Measurements from ENCODE around the gene TRPV4.

GRCh38 chr12:109738209-109738608 lies 95.0 kb downstream of the TRPV4 start:
- TF ChIP-seq CTCF (conservative IDR thresholded peaks at IDR 0.05; ENCODE audit: low read length) (no peak), EZH2phosphoT487 (IDR thresholded peaks at IDR 0.05; ENCODE audit: borderline replicate concordance, low read depth, low read length) (no peak)

All from OCI-LY7 (cell line).